ENCODE data around the gene B9D1. TPM values are rescaled to one million over a fixed set of nuclear protein-coding genes. Genes with fewer than 3 reads are reported as not detected.
A peak's percentile ranks its signal among the peaks of the same experiment; 100 is the strongest.

B9D1 gene
- total and polyA plus RNA-seq, 11 donors, result 5.6 to 27.9 (median 10.7) TPM

GRCh38 chr17:19378416-19379360 is 16.2 kb upstream of the B9D1 start, which contains the start of gene MAPK7:
TSS of gene MAPK7 (plus strand) at chr17:19378498. CDS start at chr17:19378901, 403 bp downstream.
- peak within 1 kb of the TSS; percentile 71 to 99 (median 94) for H3K27ac ChIP-seq
- H3K27me3 ChIP-seq, result no peaks in the 10 kb centered on the region
- WGBS, 4 donors, result 4 to 7% (median 5%) methylated on average over 21 to 69 of the region's 69 CpGs
- intact Hi-C loops (cut with DNase I), result loop anchor here in 1 of 10 donors (5.0 to 10.0 kb wide), 2 partner anchors 69 to 266 kb away; partner anchors contain the start of gene ALDH3A2
- peaks cover 0 to 45% (median 43%) of the 10 kb centered on the region in 9 donors for H3K36me3 ChIP-seq
- DNase-seq (peak in 1 of 5 donors; percentile 46), ATAC-seq (peak in 1 of 4 donors; percentile 11)
- peaks cover 0 to 35% (median 17%) of the 10 kb centered on the region in 12 donors for H3K4me1 ChIP-seq
- TF ChIP-seq, protein P1, sequence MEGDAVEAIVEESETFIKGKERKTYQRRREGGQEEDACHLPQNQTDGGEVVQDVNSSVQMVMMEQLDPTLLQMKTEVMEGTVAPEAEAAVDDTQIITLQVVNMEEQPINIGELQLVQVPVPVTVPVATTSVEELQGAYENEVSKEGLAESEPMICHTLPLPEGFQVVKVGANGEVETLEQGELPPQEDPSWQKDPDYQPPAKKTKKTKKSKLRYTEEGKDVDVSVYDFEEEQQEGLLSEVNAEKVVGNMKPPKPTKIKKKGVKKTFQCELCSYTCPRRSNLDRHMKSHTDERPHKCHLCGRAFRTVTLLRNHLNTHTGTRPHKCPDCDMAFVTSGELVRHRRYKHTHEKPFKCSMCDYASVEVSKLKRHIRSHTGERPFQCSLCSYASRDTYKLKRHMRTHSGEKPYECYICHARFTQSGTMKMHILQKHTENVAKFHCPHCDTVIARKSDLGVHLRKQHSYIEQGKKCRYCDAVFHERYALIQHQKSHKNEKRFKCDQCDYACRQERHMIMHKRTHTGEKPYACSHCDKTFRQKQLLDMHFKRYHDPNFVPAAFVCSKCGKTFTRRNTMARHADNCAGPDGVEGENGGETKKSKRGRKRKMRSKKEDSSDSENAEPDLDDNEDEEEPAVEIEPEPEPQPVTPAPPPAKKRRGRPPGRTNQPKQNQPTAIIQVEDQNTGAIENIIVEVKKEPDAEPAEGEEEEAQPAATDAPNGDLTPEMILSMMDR (IDR thresholded peaks at IDR 0.05), result no peak
- TF ChIP-seq POLR2A (IDR thresholded peaks at IDR 0.05), result peak in 1 of 2 donors; percentile 30
- no peaks in the 10 kb centered on the region for H3K9me3 ChIP-seq
- peak within 1 kb of the TSS; percentile 65 to 97 (median 80) for H3K4me3 ChIP-seq

GRCh38 chr17:19377602-19378415 is 15.3 kb upstream of the B9D1 start:
- intact Hi-C loops (cut with DNase I), result loop anchor here in 1 of 10 donors (5.0 to 10.0 kb wide), 2 partner anchors 69 to 267 kb away; partner anchors contain the start of gene ALDH3A2
- H3K4me3 ChIP-seq, result peak overlapping the region; percentile 65 to 97 (median 80)

GRCh38 chr17:19376811-19377210 is 14.3 kb upstream of the B9D1 start:
- H3K27me3 ChIP-seq, result no peaks in the 10 kb centered on the region
- H3K27ac ChIP-seq, result peak overlapping the region; percentile 71 to 99 (median 94)
- peak overlapping the region in 11 of 12 donors; percentile 39 to 97 (median 80) for H3K4me3 ChIP-seq
- no peak for TF ChIP-seq POLR2A (IDR thresholded peaks at IDR 0.05)
- TF ChIP-seq, protein P1 (IDR thresholded peaks at IDR 0.05), result no peak
- no peak for DNase-seq
- ATAC-seq, result no peak
- H3K9me3 ChIP-seq, result no peaks in the 10 kb centered on the region
- WGBS, 4 donors, result 41 to 57% (median 50%) methylated on average over 2 of the region's 2 CpGs
- intact Hi-C loops (cut with DNase I), result loop anchor here in 1 of 10 donors (5.0 to 10.0 kb wide), 2 partner anchors 70 to 268 kb away; partner anchors contain the start of gene ALDH3A2
- H3K36me3 ChIP-seq, result peaks cover 0 to 27% (median 25%) of the 10 kb centered on the region in 9 donors
- peaks cover 0 to 35% (median 15%) of the 10 kb centered on the region in 12 donors for H3K4me1 ChIP-seq

More at GRCh38 chr17:19377602-19378415, 15.3 kb upstream of the B9D1 start:
- DNase-seq (peak; percentile 99), ATAC-seq (peak; percentile 92 to 98 (median 96))
- Histone ChIP-seq H3K27me3 (no peaks in the 10 kb centered on the region), H3K4me1 (peaks cover 0 to 30% (median 17%) of the 10 kb centered on the region in 12 donors), H3K27ac (peak overlapping the region; percentile 71 to 99 (median 94)), H3K9me3 (no peaks in the 10 kb centered on the region), H3K36me3 (peaks cover 0 to 37% (median 34%) of the 10 kb centered on the region in 9 donors)
- TF ChIP-seq POLR2A (IDR thresholded peaks at IDR 0.05), result peak in 1 of 2 donors; percentile 44
- TF ChIP-seq, protein P1 (IDR thresholded peaks at IDR 0.05), result peak in 4 of 12 donors; percentile 5 to 33 (median 20)
- WGBS, 4 donors, result 0% methylated on average over 22 to 67 of the region's 67 CpGs

All from heart left ventricle (tissue), 16 donors.